Sigmoid colon (tissue), 4 donors: Measurements from ENCODE around the gene RAB4B.

Experiments used
- EP300 ChIP-seq, 4 donors: sonication (generic); formaldehyde crosslinking; IDR thresholded peaks; one replicate each; pipeline ENCODE4 v1.6.1; 2017; ENCODE audit warnings: antibody characterized with exemption in 4 of 4
- POLR2A ChIP-seq, 2 donors: fragments of 450-650 bp; IDR thresholded peaks; one replicate each; pipeline ENCODE4 v1.6.1; 2016; ENCODE audit warnings: antibody characterized with exemption in 2 of 2, mild to moderate bottlenecking in 2 of 2, moderate library complexity in 2 of 2
- TF ChIP-seq, protein P1 (sequence below), 4 experiments: fragments of 450-650 bp in 3 of 4; fragments of 200-600 bp in 1 of 4; IDR thresholded peaks; one replicate each; pipeline ENCODE4 v1.5.1; 2016 to 2019; ENCODE audit warnings: antibody characterized with exemption in 4 of 4, mild to moderate bottlenecking in 3 of 4, moderate library complexity in 2 of 4

DNA sequence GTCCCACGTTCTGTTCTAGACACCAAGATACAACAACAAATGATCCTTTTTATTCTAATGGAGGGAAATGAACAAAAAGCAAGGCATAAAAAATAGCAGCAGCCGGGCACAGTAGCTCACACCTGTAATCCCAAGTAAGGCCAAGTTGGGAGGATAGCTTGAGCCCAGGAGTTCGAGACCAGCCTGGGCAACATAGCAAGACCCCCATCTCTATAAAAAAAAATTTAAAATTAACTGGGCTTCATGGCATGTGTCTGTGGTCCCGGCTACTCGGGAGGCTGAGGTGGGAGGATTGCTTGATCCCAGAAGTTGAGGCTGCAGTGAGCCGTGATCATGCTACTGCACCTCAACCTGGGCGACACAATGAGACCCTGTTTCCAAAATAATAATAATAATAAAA is 1.7 kb upstream of the RAB4B start:
- no peak for TF ChIP-seq POLR2A (IDR thresholded peaks at IDR 0.05)
- TF ChIP-seq, protein P1, sequence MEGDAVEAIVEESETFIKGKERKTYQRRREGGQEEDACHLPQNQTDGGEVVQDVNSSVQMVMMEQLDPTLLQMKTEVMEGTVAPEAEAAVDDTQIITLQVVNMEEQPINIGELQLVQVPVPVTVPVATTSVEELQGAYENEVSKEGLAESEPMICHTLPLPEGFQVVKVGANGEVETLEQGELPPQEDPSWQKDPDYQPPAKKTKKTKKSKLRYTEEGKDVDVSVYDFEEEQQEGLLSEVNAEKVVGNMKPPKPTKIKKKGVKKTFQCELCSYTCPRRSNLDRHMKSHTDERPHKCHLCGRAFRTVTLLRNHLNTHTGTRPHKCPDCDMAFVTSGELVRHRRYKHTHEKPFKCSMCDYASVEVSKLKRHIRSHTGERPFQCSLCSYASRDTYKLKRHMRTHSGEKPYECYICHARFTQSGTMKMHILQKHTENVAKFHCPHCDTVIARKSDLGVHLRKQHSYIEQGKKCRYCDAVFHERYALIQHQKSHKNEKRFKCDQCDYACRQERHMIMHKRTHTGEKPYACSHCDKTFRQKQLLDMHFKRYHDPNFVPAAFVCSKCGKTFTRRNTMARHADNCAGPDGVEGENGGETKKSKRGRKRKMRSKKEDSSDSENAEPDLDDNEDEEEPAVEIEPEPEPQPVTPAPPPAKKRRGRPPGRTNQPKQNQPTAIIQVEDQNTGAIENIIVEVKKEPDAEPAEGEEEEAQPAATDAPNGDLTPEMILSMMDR (IDR thresholded peaks at IDR 0.05): no peak
- TF ChIP-seq EP300 (IDR thresholded peaks at IDR 0.05): no peak
